ENCODE data around the gene SNRNP25.
"Not testable (repeated sequence)": the region's sequence is repeated elsewhere in the genome, so short reads cannot be mapped to it uniquely, and the experiment has no call there.

Gene SNRNP25

DNA sequence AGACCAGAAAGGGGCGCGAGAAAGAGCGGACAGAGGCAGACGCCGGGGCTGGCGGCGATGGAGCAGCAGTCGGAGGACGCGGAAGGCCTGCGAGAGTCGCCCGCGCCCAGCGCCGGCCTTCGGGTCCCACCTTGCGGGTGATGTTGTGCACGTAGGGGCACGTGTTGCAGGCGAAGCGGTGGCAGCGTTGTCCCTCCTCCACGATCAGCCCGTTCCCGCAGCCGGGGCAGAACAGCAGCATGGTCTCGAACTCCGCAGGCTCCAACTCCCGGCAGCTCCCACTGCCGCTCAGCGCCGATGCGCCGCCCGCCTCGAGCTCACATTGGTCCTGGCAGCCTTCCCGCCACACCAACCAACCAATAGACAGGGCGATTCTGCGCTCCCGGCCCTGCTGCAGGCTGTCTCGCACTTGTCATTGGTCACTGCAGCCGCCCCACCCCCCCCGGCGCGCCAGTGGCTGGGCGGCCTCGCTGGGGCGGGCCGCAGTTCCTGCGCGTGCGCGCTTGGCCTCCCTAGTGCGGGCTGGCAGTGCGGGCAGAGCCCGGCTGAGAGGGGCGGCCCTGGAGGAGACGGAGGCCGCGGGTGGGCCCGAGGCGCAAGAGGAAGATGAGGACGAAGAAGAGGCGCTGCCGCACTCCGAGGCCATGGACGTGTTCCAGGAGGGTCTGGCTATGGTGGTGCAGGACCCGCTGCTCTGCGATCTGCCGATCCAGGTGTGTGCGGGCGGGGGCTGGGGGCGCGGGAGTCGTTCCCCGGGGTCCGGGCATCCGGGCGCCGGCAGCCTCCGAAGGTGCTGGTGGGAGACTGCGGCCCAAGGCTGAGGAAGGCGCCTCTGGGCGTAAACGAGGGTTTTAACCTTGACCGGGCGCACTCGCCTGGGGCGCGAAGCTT, at the start of gene SNRNP25, which contains the start of gene POLR3K:
Gene SNRNP25, plus strand, starts transcription at position 483 of the 891 bp plus-strand sequence. Its CDS starts 189 bp downstream, at position 672.
Gene POLR3K, minus strand, starts transcription at position 263 of the 891 bp plus-strand sequence. Its CDS starts 22 bp downstream, at position 241.
- DNase-seq (ENCODE audit: low read depth in 2 of 2), result peak; percentile 95 to 96

DNA sequence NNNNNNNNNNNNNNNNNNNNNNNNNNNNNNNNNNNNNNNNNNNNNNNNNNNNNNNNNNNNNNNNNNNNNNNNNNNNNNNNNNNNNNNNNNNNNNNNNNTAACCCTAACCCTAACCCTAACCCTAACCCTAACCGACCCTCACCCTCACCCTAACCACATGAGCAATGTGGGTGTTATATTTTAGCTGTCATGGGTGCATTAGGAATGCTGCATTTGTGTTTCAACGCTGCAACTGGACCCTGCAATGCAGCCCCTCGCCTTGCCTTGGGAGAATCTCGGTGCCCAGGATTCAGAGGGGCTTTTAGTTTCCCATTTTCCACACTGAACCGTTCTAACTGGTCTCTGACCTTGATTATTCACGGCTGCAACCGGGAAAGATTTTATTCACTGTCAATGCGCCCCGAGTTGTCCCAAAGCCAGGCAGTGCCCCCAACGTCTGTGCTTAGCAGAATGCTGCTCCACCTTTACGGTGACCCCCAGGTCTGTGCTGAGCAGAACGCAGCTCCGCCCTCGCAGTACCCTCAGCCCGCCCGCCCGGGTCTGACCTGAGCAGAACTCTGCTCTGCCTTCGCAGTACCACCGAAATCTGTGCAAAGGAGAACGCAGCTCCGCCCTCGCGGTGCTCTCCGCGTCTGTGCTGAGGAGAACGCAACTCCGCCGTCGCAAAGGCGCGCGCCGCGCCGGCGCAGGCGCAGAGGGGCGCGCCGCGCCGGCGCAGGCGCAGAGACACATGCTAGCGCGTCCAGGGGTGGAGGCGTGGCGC, 43.5 kb upstream of the SNRNP25 start:
- DNase-seq (ENCODE audit: low read depth in 2 of 2), result no peak

DNA sequence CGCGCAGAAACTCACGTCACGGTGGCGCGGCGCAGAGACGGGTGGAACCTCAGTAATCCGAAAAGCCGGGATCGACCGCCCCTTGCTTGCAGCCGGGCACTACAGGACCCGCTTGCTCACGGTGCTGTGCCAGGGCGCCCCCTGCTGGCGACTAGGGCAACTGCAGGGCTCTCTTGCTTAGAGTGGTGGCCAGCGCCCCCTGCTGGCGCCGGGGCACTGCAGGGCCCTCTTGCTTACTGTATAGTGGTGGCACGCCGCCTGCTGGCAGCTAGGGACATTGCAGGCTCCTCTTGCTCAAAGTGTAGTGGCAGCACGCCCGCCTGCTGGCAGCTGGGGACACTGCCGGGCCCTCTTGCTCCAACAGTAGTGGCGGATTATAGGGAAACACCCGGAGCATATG, 42.9 kb upstream of the SNRNP25 start:
- DNase-seq (ENCODE audit: low read depth in 2 of 2), result peak; percentile 58 to 76

DNA sequence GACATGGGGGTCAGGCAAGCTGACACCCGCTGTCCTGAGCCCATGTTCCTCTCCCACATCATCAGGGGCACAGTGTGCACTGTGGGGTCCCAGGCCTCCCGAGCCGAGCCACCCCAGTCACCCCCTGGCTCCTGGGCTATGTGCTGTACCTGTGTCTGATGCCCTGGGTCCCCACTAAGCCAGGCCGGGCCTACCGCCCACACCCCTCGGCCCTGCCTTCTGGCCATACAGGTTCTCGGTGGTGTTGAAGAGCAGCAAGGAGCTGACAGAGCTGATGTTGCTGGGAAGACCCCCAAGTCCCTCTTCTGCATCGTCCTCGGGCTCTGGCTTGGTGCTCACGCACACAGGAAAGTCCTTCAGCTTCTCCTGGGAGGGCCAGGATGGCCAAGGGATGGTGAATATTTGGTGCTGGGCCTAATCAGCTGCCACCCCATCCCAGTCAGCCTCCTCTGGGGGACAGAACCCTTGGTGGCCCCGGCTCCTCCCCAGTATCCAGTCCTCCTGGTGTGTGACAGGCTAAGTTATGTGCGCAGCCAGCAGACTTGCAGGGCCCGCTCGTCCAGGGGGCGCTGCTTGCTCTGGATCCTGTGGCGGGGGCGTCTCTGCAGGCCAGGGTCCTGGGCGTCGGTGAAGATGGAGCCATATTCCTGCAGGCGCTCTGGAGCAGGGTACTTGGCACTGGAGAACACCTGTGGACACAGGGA, 36.4 kb upstream of the SNRNP25 start:
- DNase-seq (ENCODE audit: low read depth in 2 of 2), result not testable (repeated sequence)

DNA sequence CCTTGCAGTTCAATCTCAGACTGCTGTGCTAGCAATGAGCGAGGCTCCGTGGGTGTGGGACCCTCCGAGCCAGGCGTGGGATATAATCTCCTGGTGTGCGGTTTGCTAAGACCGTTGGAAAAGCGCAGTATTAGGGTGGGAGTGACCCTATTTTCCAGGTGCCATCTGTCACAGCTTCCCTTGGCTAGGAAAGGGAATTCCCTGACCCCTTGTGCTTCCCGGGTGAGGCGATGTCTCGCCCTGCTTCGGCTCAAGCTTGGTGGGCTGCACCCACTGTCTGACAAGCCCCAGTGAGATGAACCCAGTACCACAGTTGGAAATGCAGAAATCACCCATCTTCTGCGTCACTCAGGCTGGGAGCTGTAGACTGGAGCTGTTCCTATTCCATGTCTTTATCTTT, 32.7 kb upstream of the SNRNP25 start:
- DNase-seq (ENCODE audit: low read depth in 2 of 2), result not testable (repeated sequence)

DNA sequence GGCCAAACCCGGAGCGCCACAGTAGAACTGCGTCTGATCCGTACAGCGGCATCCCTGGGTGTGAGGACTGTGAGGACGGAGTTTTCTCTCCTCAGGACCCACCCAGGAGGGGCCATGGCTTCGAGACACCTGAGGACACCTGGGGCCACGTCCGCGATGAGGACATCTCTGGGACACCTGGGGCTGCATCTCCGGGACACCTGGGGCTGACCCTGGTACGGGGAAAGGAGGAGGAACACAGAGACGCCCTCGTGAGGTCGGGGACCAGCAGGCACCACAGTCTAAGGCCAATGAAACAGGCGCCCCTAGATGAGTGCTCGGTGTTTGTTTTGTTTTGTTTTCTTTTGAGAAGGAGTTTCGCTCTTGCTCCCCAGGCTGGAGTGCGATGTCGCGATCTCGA, 29.5 kb upstream of the SNRNP25 start:
- DNase-seq (ENCODE audit: low read depth in 2 of 2), result not testable (repeated sequence)

DNA sequence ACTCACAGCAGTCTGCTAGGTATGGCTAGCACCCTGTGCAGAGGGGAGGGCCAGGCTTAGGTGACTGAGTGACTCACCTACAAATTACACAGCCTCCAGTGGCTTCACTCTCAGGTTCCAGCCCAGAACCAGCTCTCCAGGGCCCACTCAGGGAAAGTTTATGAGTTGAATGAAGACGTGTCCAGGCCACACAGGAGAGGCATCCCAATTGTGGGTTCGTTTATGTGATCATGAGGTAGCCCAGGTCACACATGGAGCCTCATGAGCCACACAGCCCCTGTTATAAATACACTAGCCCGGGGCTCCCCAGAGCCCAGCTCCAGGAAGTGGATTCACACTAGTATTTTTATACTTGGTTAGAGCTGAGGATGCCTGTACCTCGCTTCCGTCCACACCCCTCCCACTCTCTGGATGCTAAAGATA, 27.7 kb upstream of the SNRNP25 start:
- not testable (repeated sequence) for DNase-seq (ENCODE audit: low read depth in 2 of 2)

DNA sequence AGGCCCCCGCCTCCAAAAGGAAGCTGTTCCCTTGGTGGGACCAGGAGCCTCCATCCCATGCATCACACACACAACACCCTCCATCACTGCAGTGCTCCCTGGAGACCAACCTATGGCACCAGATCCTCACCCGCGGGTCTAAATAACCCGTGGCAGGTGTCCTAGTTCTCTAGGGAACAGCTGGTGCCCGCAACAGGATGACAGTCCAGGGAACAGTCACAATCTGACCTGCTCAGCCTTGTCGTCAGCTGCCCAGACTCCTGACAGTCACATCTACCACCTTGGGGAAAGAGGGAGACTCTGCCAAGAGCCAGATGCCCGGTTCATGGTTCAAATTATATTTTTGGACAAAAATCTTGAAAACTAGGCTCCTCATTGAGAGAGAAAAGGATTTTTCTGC, 23.0 kb upstream of the SNRNP25 start:
- not testable (repeated sequence) for DNase-seq (ENCODE audit: low read depth in 2 of 2)

DNA sequence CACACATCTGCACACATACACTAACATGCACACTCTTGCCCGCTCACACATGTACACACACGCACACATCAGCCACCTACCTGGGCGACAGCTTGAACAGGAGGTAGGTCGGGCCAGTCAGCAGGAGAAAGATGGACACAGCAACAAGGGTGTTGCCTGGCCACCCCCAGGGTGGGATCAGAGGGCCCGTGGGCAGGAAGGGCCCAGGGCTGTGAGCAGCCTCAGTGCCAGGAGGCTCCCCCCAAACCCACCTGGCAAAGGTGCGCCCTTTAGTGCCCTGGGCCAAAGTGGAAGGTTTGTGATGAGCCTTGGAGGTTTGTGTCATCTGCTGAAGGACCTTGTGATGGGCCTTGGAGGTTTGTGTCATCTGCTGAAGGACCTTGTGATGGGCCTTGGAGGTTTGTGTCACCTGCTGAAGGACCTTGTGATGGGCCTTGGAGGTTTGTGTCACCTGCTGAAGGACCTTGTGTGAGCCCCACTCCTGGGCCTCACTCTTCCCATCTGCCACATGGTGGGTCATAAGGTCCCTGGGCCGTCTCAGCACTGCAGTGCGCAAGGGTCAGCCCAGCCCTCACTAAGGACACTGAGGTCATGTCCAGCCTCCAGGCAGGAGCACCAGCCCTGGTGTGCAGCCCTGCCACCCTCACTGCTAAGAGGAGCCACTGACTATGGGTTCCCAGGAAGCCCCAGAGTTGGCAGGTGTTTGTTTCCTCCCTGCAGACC, 20.3 kb upstream of the SNRNP25 start:
- DNase-seq (ENCODE audit: low read depth in 2 of 2), result not testable (repeated sequence)

DNA sequence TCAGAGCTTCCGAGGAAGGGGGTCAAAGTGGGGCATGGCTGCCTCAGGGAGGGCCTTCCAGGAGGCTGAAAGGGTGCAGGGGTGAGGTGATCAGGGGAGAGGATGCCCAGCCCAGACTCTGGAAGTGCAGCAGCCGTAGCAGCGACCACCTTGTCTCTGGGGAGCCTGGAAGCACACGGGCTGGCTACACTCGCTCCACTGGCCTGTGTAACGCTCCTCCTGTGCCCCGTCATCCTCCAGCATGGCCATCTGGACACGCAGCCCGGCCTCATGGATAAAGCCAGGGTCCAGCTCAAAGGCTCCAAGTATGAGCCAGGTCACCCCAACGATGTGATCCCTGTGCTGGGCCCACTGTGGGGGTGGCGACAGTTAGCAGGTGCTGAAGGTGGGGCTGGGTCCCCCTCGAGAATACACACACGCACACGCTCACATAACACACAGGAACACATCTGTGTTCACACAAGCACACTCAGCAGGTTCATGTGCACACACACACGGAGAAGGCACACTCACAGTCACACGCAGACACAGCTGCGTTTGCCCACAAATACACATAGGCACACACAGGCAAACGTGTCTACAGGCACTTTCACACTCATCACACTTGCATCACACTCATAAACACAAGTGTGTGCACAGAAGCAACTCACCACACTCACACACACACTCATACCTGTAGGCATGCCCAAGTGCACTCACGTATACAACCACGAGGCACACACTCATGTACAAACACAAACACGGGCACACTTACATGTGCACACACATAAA, 19.6 kb upstream of the SNRNP25 start:
- no peak for DNase-seq (ENCODE audit: low read depth in 2 of 2)

DNA sequence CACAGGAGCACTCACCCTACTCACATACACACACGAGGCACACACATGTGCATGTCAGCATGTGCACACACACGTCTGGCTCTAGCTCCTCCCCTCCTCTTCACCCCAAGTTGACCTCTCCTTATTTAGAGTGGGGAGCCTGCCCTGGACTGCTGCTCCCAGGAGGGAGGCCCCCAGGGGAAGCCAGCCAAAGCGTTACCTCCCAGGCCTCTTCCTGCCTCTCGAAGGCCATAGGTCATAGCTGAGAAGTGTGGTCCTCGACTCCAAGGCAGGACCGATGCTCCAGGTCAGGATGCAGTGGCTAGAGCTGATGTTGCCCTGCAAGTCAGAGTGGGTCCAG, 19.0 kb upstream of the SNRNP25 start:
- no peak for DNase-seq (ENCODE audit: low read depth in 2 of 2)

DNA sequence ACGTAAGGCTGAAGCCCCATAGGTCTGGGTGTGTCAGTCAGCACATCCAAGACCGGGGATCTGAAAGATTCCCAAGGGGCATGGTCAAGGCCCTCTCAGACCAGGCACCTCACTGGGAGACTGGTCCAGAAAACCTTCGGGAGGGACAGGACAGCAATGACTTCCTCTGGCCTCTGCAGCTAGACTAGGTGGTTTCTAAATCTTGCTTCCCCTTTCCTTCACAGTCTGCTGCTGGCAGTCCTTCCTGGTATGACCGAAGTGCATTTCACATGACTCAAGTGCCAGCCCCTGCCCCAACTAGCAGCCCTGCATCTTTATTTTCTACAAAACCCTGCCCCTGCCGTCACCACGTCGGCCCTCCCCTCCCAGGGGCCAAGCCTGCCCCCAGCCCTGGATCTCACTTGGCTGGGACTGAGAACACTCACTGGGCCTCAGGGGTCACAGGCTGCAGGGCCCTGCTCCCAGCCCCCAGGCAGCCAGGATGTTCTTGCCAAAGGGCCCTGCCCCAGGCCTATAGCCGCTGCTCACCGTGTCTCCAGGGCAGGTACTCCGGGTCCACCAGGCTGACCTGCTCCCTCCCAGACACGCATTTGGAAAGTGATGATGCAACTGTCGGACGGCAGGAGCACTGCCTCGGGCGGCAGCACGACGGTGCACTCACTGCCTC, 18.5 kb upstream of the SNRNP25 start:
- no peak for DNase-seq (ENCODE audit: low read depth in 2 of 2)

DNA sequence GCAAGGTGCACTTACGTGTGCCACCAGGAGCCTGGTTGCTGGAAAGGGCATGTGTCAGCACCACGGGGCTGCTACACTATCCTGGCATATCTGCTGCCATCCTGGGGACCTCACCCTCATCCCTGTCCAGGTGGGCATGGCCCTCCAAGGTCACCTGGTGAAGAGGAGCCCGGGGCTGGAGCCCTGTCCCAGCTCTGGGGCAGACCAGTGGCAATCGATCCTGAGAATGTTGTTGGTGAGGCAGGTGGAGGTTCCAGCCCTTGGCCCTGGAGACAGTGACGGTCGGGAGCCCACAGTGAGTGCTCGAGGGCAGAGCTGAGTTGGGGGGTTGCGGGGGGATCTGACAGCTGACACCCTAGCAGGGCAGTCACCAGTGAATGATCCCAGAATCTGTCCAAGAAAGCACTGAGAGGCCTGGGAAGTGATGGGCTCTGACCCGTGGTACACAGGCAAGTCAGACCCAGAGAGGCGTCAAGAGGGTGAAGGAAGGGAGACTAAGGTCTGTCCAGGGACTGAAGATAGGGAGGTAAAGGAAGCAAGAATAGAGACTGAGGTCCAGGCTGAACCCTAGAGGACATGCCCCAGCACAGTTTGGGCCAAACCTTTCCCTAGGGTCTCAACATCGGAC, 17.8 kb upstream of the SNRNP25 start:
- no peak for DNase-seq (ENCODE audit: low read depth in 2 of 2)

DNA sequence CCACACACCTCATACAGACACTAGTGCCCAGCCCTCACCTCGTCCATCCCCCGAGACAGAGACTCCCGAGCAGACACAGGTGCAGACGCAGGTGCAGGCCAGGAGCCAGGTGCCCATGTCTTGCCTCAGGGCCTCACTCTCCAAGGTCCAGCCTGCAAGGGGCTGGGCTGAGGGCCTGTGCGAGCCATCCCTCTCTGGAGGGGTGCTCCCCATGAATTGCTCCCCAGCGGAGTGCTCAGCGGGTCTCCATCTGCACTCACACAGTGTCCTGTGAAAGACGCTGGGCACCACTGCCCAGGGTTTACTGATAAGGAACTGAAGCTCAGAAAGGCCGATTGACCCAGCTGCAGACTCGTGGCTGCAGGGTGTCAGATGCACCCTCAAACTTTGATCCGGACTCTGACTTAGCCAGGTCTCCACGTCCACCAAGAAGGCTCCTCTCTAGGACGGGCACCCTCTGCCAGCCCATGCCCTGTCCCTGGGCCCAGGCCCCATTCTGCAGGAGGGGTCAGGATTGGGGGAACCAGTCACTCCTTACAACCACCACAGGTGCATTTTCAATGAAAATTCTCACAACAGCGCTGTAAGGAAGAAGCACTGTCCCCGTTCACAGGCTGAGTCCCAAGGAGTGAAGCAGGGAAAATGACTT, 17.2 kb upstream of the SNRNP25 start:
- no peak for DNase-seq (ENCODE audit: low read depth in 2 of 2)

DNA sequence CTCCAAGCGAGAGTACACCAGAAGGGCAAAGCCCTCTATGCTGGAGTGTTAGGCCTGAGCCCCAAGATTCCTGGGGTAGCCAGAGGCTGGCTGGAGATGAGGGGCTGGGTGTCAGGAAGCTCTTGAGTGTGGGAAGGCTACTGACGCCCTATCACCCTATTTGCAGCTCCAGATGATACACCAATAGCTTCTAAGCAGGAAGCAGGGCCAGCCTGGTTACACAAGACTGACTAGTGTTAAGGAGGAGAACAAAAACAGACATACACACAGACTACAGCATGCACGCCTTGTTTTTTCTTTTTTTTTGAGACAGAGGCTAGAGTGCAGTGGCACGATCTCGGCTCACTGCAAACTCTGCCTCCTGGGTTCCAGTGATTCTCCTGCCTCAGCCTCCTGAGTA, 16.1 kb upstream of the SNRNP25 start:
- no peak for DNase-seq (ENCODE audit: low read depth in 2 of 2)

DNA sequence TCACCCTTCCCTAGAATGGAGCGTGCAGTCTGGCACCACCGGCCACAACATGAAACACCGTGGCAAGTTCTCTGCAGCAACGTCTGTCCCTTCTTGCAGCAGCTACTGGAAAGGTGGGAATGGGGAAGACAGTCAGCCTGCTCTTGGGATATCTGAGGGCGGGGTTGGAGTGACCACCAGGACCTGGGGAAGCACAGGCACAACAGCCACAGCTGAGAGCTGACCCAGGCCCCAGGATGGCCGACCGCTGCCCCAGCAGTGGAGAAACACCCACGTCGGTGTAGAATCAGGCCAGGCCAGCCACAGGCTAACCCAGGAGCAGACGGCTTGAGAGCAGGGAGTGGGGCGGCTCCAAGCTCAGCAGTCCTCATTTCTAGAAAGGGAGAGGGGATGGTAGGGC, 15.4 kb upstream of the SNRNP25 start:
- DNase-seq (ENCODE audit: low read depth in 2 of 2), result not testable (repeated sequence)

DNA sequence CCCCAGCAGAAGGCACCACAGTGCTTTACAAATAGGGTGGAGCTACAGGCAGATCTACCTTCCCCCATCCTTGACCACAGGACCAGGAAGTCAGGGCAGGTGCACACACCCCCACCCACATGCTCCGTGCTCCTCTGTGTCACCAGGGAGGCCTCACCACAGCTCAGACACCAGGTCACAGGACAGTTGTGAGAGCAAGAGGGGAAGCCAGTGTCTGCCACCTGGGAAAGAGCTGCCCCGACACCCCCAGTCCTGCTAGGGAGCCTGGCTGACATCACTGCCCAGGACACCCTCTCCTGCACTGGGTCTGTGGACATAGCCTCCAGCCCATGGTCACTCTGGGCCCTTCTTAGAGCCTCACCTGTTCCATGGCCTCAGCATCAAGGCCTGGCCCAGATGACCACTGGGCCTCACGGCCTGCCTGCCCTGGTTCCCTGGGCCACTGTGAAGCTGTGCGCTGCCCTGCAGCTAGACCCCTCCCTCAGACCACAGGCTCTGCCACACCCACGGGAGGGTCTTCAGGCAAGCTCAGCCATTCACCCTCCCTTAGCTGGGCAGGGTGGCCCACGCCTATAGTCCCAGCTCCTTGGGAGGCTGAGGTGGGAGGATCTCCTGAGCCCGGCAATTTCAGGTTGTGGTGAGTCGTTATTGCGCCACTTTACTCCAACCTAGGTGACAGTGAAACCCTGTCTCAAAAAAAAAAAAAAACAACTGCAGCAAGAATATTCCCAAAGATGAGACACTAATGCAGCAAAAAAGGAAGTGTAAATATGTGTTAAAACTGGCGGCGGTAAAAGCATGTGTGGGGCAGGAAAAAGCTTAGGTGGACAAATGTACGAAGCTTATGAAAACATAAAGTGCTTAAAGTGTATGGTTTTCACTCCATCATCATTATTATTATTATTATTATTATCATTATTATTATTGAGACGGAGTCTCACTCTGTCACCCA, 14.4 kb upstream of the SNRNP25 start:
- no peak for DNase-seq (ENCODE audit: low read depth in 2 of 2)
